DMS 273 (cell line): ENCODE results near the gene PLSCR2.
"Not testable (repeated sequence)": the region's sequence is repeated elsewhere in the genome, so short reads cannot be mapped to it uniquely, and the experiment has no call there.

Source experiments
- DNase-seq: peaks from one replicate; lab custom pipeline; 2025; ENCODE audit not compliant: unreplicated experiment; lab: John Stamatoyannopoulos, UW

Gene PLSCR2

GRCh38 chr3:146491303-146491702 is 21.9 kb upstream of the PLSCR2 start:
- no peak for DNase-seq

- no peak for DNase-seq
These were observed 15.9 kb upstream of the PLSCR2 start for GRCh38 chr3:146485297-146485696.

GRCh38 chr3:146476094-146476740 is 6.9 kb upstream of the PLSCR2 start:
- DNase-seq, result no peak

- DNase-seq, result not testable (repeated sequence)
These were observed 5.6 kb upstream of the PLSCR2 start for GRCh38 chr3:146474976-146475375.

GRCh38 chr3:146473726-146474125 is 4.4 kb upstream of the PLSCR2 start:
- no peak for DNase-seq

GRCh38 chr3:146472611-146473010 is 3.2 kb upstream of the PLSCR2 start:
- no peak for DNase-seq

- no peak for DNase-seq
These were observed 1.7 kb upstream of the PLSCR2 start for GRCh38 chr3:146471012-146471411.

GRCh38 chr3:146470425-146470990 is 1.1 kb upstream of the PLSCR2 start:
- DNase-seq, result no peak

- DNase-seq, result no peak
These were observed 651 bp downstream of the PLSCR2 start for GRCh38 chr3:146468671-146469149.

- DNase-seq, result no peak
These were observed 1.1 kb downstream of the PLSCR2 start for GRCh38 chr3:146468234-146468633.

- DNase-seq, result no peak
These were observed 2.8 kb downstream of the PLSCR2 start for GRCh38 chr3:146466604-146467003.

GRCh38 chr3:146465693-146466465 is 3.5 kb downstream of the PLSCR2 start:
- no peak for DNase-seq

GRCh38 chr3:146464783-146465182 is 4.6 kb downstream of the PLSCR2 start:
- DNase-seq, result no peak

- no peak for DNase-seq
These were observed 5.3 kb downstream of the PLSCR2 start for GRCh38 chr3:146464005-146464595.

- DNase-seq, result no peak
These were observed 14.6 kb downstream of the PLSCR2 start for GRCh38 chr3:146454796-146455195.

GRCh38 chr3:146449613-146450012 is 19.7 kb downstream of the PLSCR2 start:
- DNase-seq, result no peak

- DNase-seq, result peak; percentile 29
These were observed 20.3 kb downstream of the PLSCR2 start for GRCh38 chr3:146449076-146449475.

GRCh38 chr3:146446026-146446425 is 23.3 kb downstream of the PLSCR2 start:
- DNase-seq, result no peak

GRCh38 chr3:146440310-146440709 is 29.1 kb downstream of the PLSCR2 start:
- not testable (repeated sequence) for DNase-seq

GRCh38 chr3:146432066-146432465 is 37.3 kb downstream of the PLSCR2 start:
- no peak for DNase-seq

GRCh38 chr3:146431240-146431639 is 38.1 kb downstream of the PLSCR2 start:
- DNase-seq, result no peak

GRCh38 chr3:146425341-146425740 is 44.0 kb downstream of the PLSCR2 start:
- peak; percentile 9 for DNase-seq
